ENCODE data around the gene MINK1. TPM values are rescaled to one million over a fixed set of nuclear protein-coding genes. Genes with fewer than 3 reads are reported as not detected.

Gene MINK1
- total RNA-seq, 1 donor from 2014 or later = 44.9 TPM

- no peak for DNase-seq
Observed at GRCh38 chr17:4880857-4881256, 47.7 kb downstream of the MINK1 start.

- DNase-seq = peak; percentile 72
Observed at GRCh38 chr17:4881761-4882555, 48.8 kb downstream of the MINK1 start.

- no peak for DNase-seq
Observed at GRCh38 chr17:4884489-4884888, 51.3 kb downstream of the MINK1 start.

- DNase-seq = no peak
Observed at GRCh38 chr17:4886830-4887229, 53.7 kb downstream of the MINK1 start.

GRCh38 chr17:4887581-4887980 lies 54.4 kb downstream of the MINK1 start:
- DNase-seq = no peak

GRCh38 chr17:4891411-4892410 lies 58.6 kb downstream of the MINK1 start:
- DNase-seq = no peak

GRCh38 chr17:4892499-4893221 lies 59.5 kb downstream of the MINK1 start:
- DNase-seq = no peak

- DNase-seq = no peak
Observed at GRCh38 chr17:4893272-4893671, 60.1 kb downstream of the MINK1 start.

- no peak for DNase-seq
Observed at GRCh38 chr17:4893721-4894560, 60.8 kb downstream of the MINK1 start.

- DNase-seq = no peak
Observed at GRCh38 chr17:4895121-4895520, 62.0 kb downstream of the MINK1 start.

- no peak for DNase-seq
Observed at GRCh38 chr17:4895657-4896331, 62.7 kb downstream of the MINK1 start.

GRCh38 chr17:4896332-4897197 lies 63.4 kb downstream of the MINK1 start:
- DNase-seq = no peak

- no peak for DNase-seq
Observed at GRCh38 chr17:4897198-4897687, 64.1 kb downstream of the MINK1 start.

GRCh38 chr17:4897785-4898184 lies 64.6 kb downstream of the MINK1 start:
- no peak for DNase-seq

- DNase-seq = no peak
Observed at GRCh38 chr17:4898351-4898750, 65.2 kb downstream of the MINK1 start.

GRCh38 chr17:4898927-4899326 lies 65.8 kb downstream of the MINK1 start:
- no peak for DNase-seq

GRCh38 chr17:4899341-4900230 lies 66.4 kb downstream of the MINK1 start, which contains the start of gene C17orf107:
TSS of gene C17orf107 (plus strand) at chr17:4899536. CDS start at chr17:4899763, 227 bp downstream.
- DNase-seq = peak; percentile 78

GRCh38 chr17:4900231-4901107 lies 67.3 kb downstream of the MINK1 start:
- peak; percentile 54 for DNase-seq

All from dermis blood vessel endothelial cell (primary cell).